ENCODE results near the gene CCP110.
A peak's percentile ranks its signal among the peaks of the same experiment; 100 is the strongest.

CCP110 gene

GRCh38 chr16:19555186-19555937 lies 31.6 kb downstream of the CCP110 start, which contains the start of gene VPS35L:
Gene VPS35L (plus strand): TSS chr16:19555703. CDS start chr16:19555730, 27 bp downstream.
- peak; percentile 97 for DNase-seq (ENCODE audit: low read depth)

DNA sequence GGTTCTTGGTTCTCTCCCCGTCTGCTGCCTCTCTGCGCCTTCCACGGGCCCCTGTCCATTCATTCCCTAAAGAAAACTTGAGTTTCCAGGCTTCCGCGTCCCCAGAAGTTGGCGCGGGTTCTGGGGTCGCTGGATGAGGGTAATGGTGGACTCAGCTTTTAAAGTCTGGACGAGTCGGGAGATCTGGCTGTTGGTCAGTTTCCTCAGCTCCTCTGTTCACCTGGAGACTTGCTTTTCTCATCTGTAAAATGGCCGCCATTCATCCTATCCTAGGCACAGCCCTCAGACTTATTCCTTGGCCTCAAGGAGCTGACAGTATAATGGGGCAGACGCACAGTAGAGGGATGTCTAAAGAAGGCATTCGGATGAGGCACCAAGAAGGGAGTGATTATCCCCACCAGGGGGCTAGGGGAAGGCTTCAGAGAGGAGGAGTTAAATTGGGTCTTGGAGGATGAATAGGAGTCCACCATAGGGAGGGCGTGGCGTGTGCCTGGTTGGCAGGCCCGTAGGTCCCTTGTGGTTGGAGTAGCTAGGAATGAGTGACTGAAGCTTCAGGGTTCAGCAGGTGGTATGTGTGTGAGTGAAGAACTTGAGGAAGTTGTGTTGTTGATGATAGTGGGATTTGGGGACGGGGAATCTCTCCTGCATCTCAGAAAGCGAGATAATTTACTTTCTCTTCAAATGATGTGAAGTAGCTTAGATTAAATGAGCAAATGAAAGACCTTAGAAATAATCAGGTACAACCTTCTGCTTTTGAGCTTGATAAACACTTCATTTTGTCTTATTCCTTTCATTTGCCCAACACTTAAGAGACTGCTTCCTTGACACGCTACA lies 32.4 kb downstream of the CCP110 start:
- DNase-seq (ENCODE audit: low read depth): peak; percentile 74

DNA sequence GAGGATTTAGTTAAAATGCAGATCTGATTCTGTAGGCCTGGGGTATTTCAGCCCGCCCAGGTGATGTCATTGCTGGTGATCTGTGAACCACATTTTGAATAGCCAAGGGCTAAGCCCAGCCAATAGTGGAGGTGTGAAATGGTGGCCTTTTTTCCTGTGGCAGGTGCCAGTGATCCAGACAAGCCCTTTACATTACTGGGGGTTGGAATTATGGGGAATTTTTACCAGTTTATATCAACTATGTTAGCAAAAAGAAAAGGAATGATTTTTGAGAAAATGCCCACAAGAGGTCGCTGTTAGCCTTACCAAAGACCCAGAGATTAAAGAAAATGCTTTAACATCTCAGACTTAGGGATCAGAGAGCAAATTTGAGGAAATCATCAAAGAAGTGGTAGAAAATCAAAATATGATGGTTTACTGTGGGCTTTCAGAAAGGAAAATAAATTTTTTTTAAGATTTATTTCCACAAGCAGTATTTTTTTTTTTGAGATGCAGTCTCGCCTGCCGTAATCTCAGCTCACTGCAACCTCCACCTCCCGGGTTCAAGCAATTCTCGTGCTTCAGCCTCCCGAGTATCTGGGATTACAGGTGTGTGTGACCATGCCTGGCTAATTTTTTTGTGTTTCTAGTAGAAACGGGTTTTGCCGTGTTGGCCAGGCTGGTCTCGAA lies 35.6 kb downstream of the CCP110 start:
- peak; percentile 74 for DNase-seq (ENCODE audit: low read depth)

- DNase-seq (ENCODE audit: low read depth): no peak
Measured at GRCh38 chr16:19560078-19560477, 36.3 kb downstream of the CCP110 start.

- no peak for DNase-seq (ENCODE audit: low read depth)
Measured at GRCh38 chr16:19563377-19563776, 39.6 kb downstream of the CCP110 start.

GRCh38 chr16:19566362-19566761 lies 42.6 kb downstream of the CCP110 start:
- DNase-seq (ENCODE audit: low read depth): no peak

- no peak for DNase-seq (ENCODE audit: low read depth)
Measured at GRCh38 chr16:19567560-19567959, 43.8 kb downstream of the CCP110 start.

GRCh38 chr16:19573997-19574396 lies 50.3 kb downstream of the CCP110 start:
- DNase-seq (ENCODE audit: low read depth): no peak

DNA sequence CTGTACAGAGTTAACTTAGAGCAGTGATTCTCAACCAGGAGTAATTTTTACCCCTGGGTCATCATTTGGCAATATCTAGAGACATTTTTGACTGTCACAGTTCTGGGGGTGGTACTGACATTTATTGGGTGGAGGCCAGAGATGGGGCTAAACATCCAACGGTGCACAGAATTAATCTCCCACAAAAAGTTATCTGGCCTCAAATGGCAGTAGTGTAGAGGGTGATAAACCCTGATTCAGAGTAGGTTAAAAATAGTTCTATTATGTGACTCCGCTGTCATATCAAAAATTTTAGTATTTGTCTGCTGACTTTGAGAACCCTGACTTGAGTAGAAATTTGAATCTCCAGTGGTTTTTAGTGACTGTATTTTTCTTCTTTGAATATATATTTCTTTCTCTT lies 50.9 kb downstream of the CCP110 start:
- no peak for DNase-seq (ENCODE audit: low read depth)

GRCh38 chr16:19578378-19578971 lies 54.7 kb downstream of the CCP110 start:
- DNase-seq (ENCODE audit: low read depth): no peak

DNA sequence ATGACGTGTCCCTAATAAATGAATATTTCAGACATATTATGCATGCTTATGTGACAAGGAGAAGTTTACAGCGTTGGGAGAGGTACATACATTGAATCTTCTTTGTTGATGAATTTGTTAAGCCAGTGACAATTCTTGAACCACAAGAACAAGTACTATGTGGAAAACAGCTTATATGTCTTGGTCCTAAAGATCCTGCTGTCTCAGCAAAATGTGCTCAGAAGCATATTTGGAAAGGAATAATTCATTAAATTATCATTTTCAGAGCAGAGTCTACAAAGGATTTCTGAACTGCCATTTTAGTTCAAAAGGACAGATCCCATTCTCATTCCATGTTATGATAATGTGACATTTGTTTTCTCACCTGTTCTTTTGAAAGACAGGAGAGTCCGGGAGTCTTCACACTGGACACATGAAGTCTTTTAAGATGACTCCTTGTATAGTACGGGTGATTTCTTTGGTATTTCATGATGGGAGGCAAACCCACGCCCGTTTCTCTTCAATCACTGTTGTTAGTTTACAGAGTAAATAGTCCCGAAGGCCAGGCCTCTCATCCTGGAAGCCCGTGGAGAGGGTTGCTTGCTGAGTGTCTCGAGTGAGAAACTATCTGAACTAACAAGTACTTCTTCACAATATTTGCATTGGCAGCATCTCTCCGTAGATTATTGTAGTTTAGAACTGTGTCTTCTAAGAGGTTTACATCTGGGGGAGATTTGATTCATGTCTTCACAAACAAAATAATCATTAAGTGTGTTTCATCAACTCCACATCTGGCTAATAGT lies 58.5 kb downstream of the CCP110 start:
- DNase-seq (ENCODE audit: low read depth): no peak

- DNase-seq (ENCODE audit: low read depth): peak; percentile 61
Measured at GRCh38 chr16:19583665-19584300, 60.0 kb downstream of the CCP110 start.

DNA sequence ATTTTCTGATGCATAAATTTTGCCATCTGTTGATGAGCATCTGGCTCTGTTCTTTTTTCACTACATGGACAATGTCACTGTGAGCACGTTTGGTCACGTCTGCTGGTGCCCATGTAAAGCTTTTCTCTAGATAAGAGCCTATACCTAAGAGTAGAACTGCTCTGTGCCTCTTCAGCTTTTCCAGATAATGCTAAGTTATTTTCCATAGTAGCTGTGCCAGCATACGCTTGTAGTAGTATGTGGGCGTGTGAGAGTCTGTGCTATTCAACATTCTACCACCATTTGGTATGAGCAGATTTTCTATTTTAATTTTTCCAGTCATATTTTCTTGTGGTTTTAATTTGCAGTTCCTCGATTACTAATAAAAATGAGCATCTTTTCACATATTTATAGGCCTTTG lies 64.9 kb downstream of the CCP110 start:
- no peak for DNase-seq (ENCODE audit: low read depth)

DNA sequence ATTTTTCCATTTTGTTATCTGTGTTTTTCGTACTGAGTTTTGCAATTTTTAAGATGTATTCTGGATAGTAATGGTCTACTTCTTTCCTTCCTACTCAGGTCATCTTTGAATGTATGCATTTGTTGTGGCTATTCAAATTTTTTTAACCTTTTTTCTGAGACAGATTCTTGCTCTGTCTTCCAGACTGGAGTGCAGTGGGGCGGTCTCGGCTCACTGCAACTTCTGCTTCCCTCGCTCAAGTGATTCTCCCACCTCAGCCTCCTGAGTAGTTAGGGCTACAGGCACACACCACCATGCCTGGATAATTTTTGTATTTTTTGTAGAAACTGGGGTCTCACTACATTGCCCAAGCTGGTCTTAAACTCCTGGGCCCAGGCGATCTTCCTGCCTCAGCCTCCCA lies 65.4 kb downstream of the CCP110 start:
- no peak for DNase-seq (ENCODE audit: low read depth)

DNA sequence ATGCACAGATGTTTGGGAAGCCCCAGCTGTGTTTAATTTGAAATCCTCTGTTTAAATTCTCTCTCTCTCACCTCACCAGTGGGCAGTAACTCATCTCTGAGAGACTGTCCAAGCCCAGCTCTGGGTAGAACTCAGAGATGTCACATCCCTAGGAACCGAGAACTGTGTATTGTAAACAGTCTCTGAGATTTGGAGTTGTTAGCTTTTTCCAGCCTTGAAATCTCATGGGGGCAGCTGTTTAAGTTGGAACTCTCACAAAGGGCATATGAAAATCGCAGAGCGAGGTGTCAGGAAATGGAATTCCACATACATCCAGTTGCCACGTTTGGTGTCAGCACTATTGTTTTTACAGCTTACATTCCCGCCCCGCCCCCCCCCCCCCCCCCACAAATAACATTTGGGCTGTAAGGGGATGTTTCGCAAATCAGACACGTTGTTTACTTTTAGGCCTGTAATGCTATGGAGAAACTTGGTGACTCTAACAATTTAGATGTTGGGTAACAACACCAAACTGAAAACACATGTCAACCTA lies 66.1 kb downstream of the CCP110 start:
- no peak for DNase-seq (ENCODE audit: low read depth)

GRCh38 chr16:19595043-19595767 lies 71.5 kb downstream of the CCP110 start:
- DNase-seq (ENCODE audit: low read depth): peak; percentile 85

DNA sequence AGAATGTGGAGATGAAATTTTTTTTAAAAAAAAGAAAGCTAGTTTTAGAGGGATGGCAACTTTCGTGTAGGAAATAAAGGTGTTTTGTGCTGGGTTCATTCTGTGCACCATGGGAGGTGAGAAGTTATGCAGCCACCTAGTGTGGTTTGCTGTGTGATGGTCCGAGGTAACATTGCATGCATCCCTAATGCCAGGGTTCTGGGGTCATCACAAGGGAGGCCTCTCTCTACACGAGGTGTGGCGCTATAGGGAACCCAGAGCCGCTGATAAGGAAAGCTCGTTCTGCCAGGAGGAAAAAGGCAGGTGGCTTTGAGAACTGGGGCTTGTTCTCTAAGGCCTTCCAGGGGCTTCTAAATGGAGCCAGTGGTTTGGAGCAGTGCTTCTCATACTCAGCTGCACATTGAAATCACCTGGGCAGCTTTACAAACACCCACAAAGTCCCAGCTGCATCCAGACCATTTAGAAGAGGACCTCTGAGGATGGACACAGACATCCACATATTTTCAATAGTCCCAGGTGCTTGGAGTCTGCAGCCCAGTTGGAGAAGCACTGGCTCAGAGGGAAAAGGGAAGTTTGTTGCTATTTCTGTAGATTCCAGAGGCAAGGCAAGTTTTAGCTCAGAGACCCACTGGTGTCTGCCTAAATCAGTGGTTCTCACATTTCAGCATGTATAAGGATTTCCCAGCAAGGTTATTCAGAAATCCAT lies 75.2 kb downstream of the CCP110 start:
- DNase-seq (ENCODE audit: low read depth): no peak

DNA sequence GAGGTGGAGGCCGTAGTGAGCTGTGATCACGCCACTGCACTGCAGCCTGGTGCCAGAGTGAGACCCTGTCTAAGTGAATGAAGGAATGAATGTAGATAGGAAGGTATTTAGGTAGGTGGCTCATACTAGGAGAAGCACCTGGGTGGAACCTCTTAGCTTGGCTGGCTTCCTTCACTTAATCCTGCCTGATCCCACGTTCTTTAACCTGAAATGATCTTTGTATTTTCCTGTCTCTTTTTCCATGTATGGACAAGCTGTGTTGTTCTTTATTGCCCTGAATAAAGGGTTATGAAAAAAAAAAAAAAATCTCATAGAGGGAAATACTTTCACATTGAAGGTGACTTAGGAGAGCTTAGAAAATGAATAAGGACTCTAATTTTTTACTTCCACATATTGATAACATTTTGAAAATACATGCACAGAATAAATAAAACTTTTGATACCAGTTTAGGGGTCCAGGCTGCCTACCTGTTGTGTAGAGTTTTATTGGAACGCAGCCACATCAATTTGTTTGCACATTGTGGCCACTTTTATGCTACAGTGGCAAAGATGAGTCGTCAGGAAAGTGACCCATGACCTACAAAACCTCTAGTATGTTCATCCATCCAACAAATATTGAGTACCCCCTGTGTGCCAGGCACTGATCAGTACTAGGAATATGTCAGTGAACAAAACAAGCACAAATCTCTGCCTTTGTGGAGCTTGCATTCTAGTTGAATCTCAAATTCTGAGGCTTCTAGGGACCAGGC lies 76.4 kb downstream of the CCP110 start:
- DNase-seq (ENCODE audit: low read depth): peak; percentile 38

All from ELR (cell line).